Mammary epithelial cell (primary cell): Measurements from ENCODE around the gene ENPEP.

Experiments used
- EZH2 ChIP-seq: IDR thresholded peaks from 2 replicates; pipeline ENCODE4 v1.6.1; 2012; ENCODE audit warnings: low read length, inconsistent platforms, borderline replicate concordance
- TF ChIP-seq, protein P1 (sequence below), 2 donors: IDR thresholded peaks in 1 of 2; conservative IDR thresholded peaks in 1 of 2; 2 replicates each; pipeline ENCODE4 v1.5.1; 2011 to 2012; ENCODE audit warnings: inconsistent platforms in 2 of 2, low read length in 2 of 2, mild to moderate bottlenecking in 2 of 2, control low read depth in 1 of 2, low read depth in 1 of 2; ENCODE audit not compliant: insufficient read depth in 1 of 2; ENCODE audit errors: extremely low read depth in 1 of 2

GRCh38 chr4:110510955-110511544 lies 35.1 kb downstream of the ENPEP start:
- TF ChIP-seq, protein P1, sequence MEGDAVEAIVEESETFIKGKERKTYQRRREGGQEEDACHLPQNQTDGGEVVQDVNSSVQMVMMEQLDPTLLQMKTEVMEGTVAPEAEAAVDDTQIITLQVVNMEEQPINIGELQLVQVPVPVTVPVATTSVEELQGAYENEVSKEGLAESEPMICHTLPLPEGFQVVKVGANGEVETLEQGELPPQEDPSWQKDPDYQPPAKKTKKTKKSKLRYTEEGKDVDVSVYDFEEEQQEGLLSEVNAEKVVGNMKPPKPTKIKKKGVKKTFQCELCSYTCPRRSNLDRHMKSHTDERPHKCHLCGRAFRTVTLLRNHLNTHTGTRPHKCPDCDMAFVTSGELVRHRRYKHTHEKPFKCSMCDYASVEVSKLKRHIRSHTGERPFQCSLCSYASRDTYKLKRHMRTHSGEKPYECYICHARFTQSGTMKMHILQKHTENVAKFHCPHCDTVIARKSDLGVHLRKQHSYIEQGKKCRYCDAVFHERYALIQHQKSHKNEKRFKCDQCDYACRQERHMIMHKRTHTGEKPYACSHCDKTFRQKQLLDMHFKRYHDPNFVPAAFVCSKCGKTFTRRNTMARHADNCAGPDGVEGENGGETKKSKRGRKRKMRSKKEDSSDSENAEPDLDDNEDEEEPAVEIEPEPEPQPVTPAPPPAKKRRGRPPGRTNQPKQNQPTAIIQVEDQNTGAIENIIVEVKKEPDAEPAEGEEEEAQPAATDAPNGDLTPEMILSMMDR (conservative IDR thresholded peaks at IDR 0.05 in 1 of 2, IDR thresholded peaks at IDR 0.05 in 1 of 2; ENCODE audit: extremely low read depth in 1 of 2, insufficient read depth in 1 of 2, low read depth in 1 of 2, low read length in 2 of 2) = peak; percentile 57 to 63
- no peak for TF ChIP-seq EZH2
